ENCODE results near the gene ABLIM1.

GRCh38 chr10:114653926-114654325, 4.1 kb downstream of the ABLIM1 start:
- no peak for TF ChIP-seq CTCF (IDR thresholded peaks at IDR 0.05; ENCODE audit: low read depth, low read length)
- TF ChIP-seq EZH2phosphoT487 (IDR thresholded peaks at IDR 0.05; ENCODE audit: low read depth) = no peak
